Fibroblast of mammary gland (primary cell): Measurements from ENCODE around the gene SLC15A1.

Experiments
- DNase-seq: peaks from one replicate; pipeline ENCODE4 v3.0.0-alpha.2; 2010; ENCODE audit warnings: low read depth
- H3K4me3 ChIP-seq: 2 replicates; pipeline ENCODE4 v1.5.1; 2011; ENCODE audit warnings: low read depth, mild to moderate bottlenecking, low read length, moderate library complexity; ENCODE audit not compliant: control insufficient read depth
- CTCF ChIP-seq: conservative IDR thresholded peaks from 2 replicates; pipeline ENCODE4 v1.5.1; 2011; ENCODE audit warnings: low read depth, low read length, inconsistent platforms; ENCODE audit not compliant: control insufficient read depth, insufficient read depth

The SLC15A1 gene

GRCh38 chr13:98787996-98788395 is 35.5 kb upstream of the SLC15A1 start:
- no peak overlapping the region for H3K4me3 ChIP-seq
- TF ChIP-seq CTCF: no peak
- DNase-seq: no peak

GRCh38 chr13:98787173-98787572 is 34.7 kb upstream of the SLC15A1 start:
- H3K4me3 ChIP-seq: no peak overlapping the region
- no peak for TF ChIP-seq CTCF
- no peak for DNase-seq

GRCh38 chr13:98786023-98786422 is 33.6 kb upstream of the SLC15A1 start:
- no peak for TF ChIP-seq CTCF
- H3K4me3 ChIP-seq: no peak overlapping the region
- DNase-seq: no peak

DNA sequence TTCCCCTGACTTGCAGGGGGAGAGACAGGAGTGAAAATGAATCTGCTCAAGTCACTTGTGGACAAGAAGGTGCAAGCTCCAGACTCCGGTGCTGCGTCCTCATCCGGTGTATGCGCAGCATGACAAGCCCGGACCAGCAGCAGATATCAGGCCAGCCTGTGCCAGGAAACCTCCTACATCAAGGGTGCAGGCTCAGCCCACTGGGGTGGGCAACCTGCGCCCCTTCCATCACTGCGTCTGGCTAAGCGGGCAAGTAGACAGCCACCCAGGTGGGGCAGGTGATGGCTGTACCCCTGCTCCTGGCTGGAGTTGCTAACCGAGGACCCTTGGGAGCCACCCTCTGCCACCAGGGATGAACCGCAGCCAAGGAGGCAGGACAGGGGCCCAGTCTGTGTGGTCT is 32.9 kb upstream of the SLC15A1 start:
- no peak overlapping the region for H3K4me3 ChIP-seq
- DNase-seq: no peak
- TF ChIP-seq CTCF: no peak

GRCh38 chr13:98784666-98785065 is 32.2 kb upstream of the SLC15A1 start:
- no peak for TF ChIP-seq CTCF
- H3K4me3 ChIP-seq: no peak overlapping the region
- no peak for DNase-seq

- no peak for TF ChIP-seq CTCF
- H3K4me3 ChIP-seq: no peak overlapping the region
- DNase-seq: no peak
These were observed 31.5 kb upstream of the SLC15A1 start for GRCh38 chr13:98783856-98784478.

GRCh38 chr13:98782654-98783053 is 30.2 kb upstream of the SLC15A1 start:
- no peak for TF ChIP-seq CTCF
- no peak overlapping the region for H3K4me3 ChIP-seq
- DNase-seq: no peak
